Tibial nerve (tissue), 4 donors: ENCODE results near the gene EMILIN1. TPM values are rescaled to one million over a fixed set of nuclear protein-coding genes. Genes with fewer than 3 reads are reported as not detected.

ENCODE experiments used
- DNase-seq, 2 donors: peaks; one replicate each; pipeline ENCODE4 v3.0.0-alpha.2; 2019; ENCODE audit warnings: low spot score in 2 of 2
- H3K27ac ChIP-seq, 4 donors: fragments of 200-600 bp; sonication (generic) in 3 of 4; one replicate each; pipeline ENCODE4 v1.5.1; 2017 to 2019; ENCODE audit warnings: mild to moderate bottlenecking in 1 of 4
- H3K27me3 ChIP-seq, 2 donors: fragments of 200-600 bp; sonication (generic) in 1 of 2; one replicate each; pipeline versions ENCODE4 v1.5.1 to v1.6.0; 2017 to 2019
- H3K36me3 ChIP-seq, 3 donors: fragments of 200-600 bp; sonication (generic); one replicate each; pipeline ENCODE4 v1.5.1; 2018 to 2019
- H3K4me1 ChIP-seq, 4 donors: fragments of 200-600 bp; sonication (generic) in 3 of 4; one replicate each; pipeline ENCODE4 v1.5.1; 2017 to 2019
- H3K4me3 ChIP-seq, 4 donors: fragments of 200-600 bp; sonication (generic) in 3 of 4; one replicate each; pipeline ENCODE4 v1.5.1; 2017 to 2019; ENCODE audit warnings: mild to moderate bottlenecking in 1 of 4, moderate library complexity in 1 of 4
- H3K9me3 ChIP-seq, 4 donors: fragments of 200-600 bp; sonication (generic) in 3 of 4; one replicate each; pipeline ENCODE4 v1.5.1; 2017 to 2019
- CTCF ChIP-seq, 5 experiments: fragments of 200-600 bp in 3 of 5; fragments of 450-650 bp in 2 of 5; sonication (generic) in 3 of 5; IDR thresholded peaks; one replicate each; pipeline ENCODE4 v1.5.1; 2016 to 2019; ENCODE audit warnings: antibody characterized with exemption in 5 of 5, mild to moderate bottlenecking in 3 of 5, moderate library complexity in 2 of 5
- EP300 ChIP-seq, 2 donors: sonication (generic); formaldehyde crosslinking; IDR thresholded peaks; one replicate each; pipeline ENCODE4 v1.6.1; 2017; ENCODE audit warnings: antibody characterized with exemption in 2 of 2, mild to moderate bottlenecking in 1 of 2
- POLR2A ChIP-seq, 2 donors: fragments of 450-650 bp; IDR thresholded peaks; one replicate each; pipeline ENCODE4 v1.6.1; 2017; ENCODE audit warnings: antibody characterized with exemption in 2 of 2, mild to moderate bottlenecking in 2 of 2, moderate library complexity in 2 of 2
- WGBS, 2 donors: methylation state at CpG; one replicate each; pipeline ENCODE4 v1.1.5; 2018; 5-methylcytosine and 5-hydroxymethylcytosine counted together
- total RNA-seq, 4 donors: library from RNA; depleted of rRNA; stranded (reverse); fragments of >200 nt; gene quantifications; one replicate each; pipeline ENCODE4 v1.1.0, GENCODE V29; 2016

EMILIN1 gene
- total RNA-seq, 4 donors from 2014 or later = 56.6 to 95.1 (median 70.1) TPM

- no peaks in the 10 kb centered on the region for H3K27me3 ChIP-seq
- peaks cover 0 to 12% (median 4%) of the 10 kb centered on the region in 4 donors for H3K4me1 ChIP-seq
- no peaks in the 10 kb centered on the region for H3K9me3 ChIP-seq
- no peak overlapping the region for H3K27ac ChIP-seq
- DNase-seq = no peak
- no peak overlapping the region for H3K4me3 ChIP-seq
- H3K36me3 ChIP-seq = peaks cover 0 to 8% (median 0%) of the 10 kb centered on the region in 3 donors
- TF ChIP-seq POLR2A (IDR thresholded peaks at IDR 0.05) (no peak), CTCF (IDR thresholded peaks at IDR 0.05) (no peak), EP300 (IDR thresholded peaks at IDR 0.05) (no peak)
- 91 to 92% methylated on average over 24 of the region's 24 CpGs for WGBS, 2 donors
These were observed 16.1 kb downstream of the EMILIN1 start for GRCh38 chr2:27094353-27094984.

- 94 to 96% methylated on average over 2 of the region's 2 CpGs for WGBS, 2 donors
- DNase-seq = no peak
- peaks cover 0 to 17% (median 0%) of the 10 kb centered on the region in 3 donors for H3K36me3 ChIP-seq
- TF ChIP-seq POLR2A (IDR thresholded peaks at IDR 0.05) = no peak
- no peak for TF ChIP-seq CTCF (IDR thresholded peaks at IDR 0.05)
- no peaks in the 10 kb centered on the region for H3K27me3 ChIP-seq
- H3K4me3 ChIP-seq = no peak overlapping the region
- no peak overlapping the region for H3K27ac ChIP-seq
- no peaks in the 10 kb centered on the region for H3K9me3 ChIP-seq
- peaks cover 0 to 12% (median 4%) of the 10 kb centered on the region in 4 donors for H3K4me1 ChIP-seq
These were observed 17.0 kb downstream of the EMILIN1 start for GRCh38 chr2:27095427-27095744.

GRCh38 chr2:27095745-27096651 lies 17.6 kb downstream of the EMILIN1 start:
- DNase-seq = peak in 1 of 2 donors; percentile 48
- peaks cover 0 to 21% (median 0%) of the 10 kb centered on the region in 3 donors for H3K36me3 ChIP-seq
- H3K4me1 ChIP-seq = peaks cover 0 to 12% (median 4%) of the 10 kb centered on the region in 4 donors
- peak overlapping the region in 3 of 4 donors; percentile 15 to 39 (median 28) for H3K4me3 ChIP-seq
- H3K27ac ChIP-seq = peak overlapping the region in 1 of 4 donors; percentile 39
- H3K27me3 ChIP-seq = no peaks in the 10 kb centered on the region
- 29 to 30% methylated on average over 18 of the region's 18 CpGs for WGBS, 2 donors
- H3K9me3 ChIP-seq = no peaks in the 10 kb centered on the region
- TF ChIP-seq EP300 (IDR thresholded peaks at IDR 0.05) (no peak), POLR2A (IDR thresholded peaks at IDR 0.05) (no peak), CTCF (IDR thresholded peaks at IDR 0.05) (no peak)

GRCh38 chr2:27096748-27097297 lies 18.4 kb downstream of the EMILIN1 start:
- Histone ChIP-seq H3K4me1 (peaks cover 0 to 12% (median 4%) of the 10 kb centered on the region in 4 donors), H3K36me3 (peaks cover 0 to 19% (median 0%) of the 10 kb centered on the region in 3 donors), H3K27me3 (no peaks in the 10 kb centered on the region), H3K4me3 (no peak overlapping the region), H3K27ac (peak overlapping the region in 1 of 4 donors; percentile 39), H3K9me3 (no peaks in the 10 kb centered on the region)
- 58 to 62% methylated on average over 3 of the region's 3 CpGs for WGBS, 2 donors
- DNase-seq = no peak
- TF ChIP-seq POLR2A (IDR thresholded peaks at IDR 0.05) = no peak
- TF ChIP-seq CTCF (IDR thresholded peaks at IDR 0.05) = no peak
- no peak for TF ChIP-seq EP300 (IDR thresholded peaks at IDR 0.05)
